Parathyroid adenoma (tissue), 2 donors: ENCODE data around the gene PFDN6.

ENCODE experiments used
- H2AFZ ChIP-seq: fragments of 300-600 bp; sonication (generic); one replicate; pipeline ENCODE4 v1.7.0; 2017; ENCODE audit warnings: antibody characterized with exemption, mild to moderate bottlenecking
- H3K27ac ChIP-seq: fragments of 300-600 bp; sonication (generic); one replicate; pipeline ENCODE4 v1.7.0; 2017
- H3K27me3 ChIP-seq: fragments of 300-600 bp; sonication (generic); one replicate; pipeline ENCODE4 v1.7.0; 2017; ENCODE audit warnings: low read length; ENCODE audit not compliant: control insufficient read depth, insufficient read depth
- H3K36me3 ChIP-seq: fragments of 300-600 bp; sonication (generic); one replicate; pipeline ENCODE4 v1.7.0; 2017; ENCODE audit warnings: low read length; ENCODE audit not compliant: control insufficient read depth, insufficient read depth
- H3K4me1 ChIP-seq: fragments of 300-600 bp; sonication (generic); one replicate; pipeline ENCODE4 v1.7.0; 2017; ENCODE audit warnings: control low read depth
- H3K4me2 ChIP-seq: fragments of 300-600 bp; sonication (generic); one replicate; pipeline ENCODE4 v1.7.0; 2017; ENCODE audit warnings: low read length
- H3K4me3 ChIP-seq: fragments of 300-600 bp; sonication (generic); one replicate; pipeline ENCODE4 v1.7.0; 2017; ENCODE audit warnings: low read depth, low read length
- H3K79me2 ChIP-seq: fragments of 300-600 bp; sonication (generic); one replicate; pipeline ENCODE4 v1.7.0; 2017; ENCODE audit warnings: control low read depth
- H3K9ac ChIP-seq: fragments of 300-600 bp; sonication (generic); one replicate; pipeline ENCODE4 v1.7.0; 2017; ENCODE audit warnings: mild to moderate bottlenecking
- H3K9me3 ChIP-seq: fragments of 300-600 bp; sonication (generic); one replicate; pipeline ENCODE4 v1.7.0; 2017; ENCODE audit warnings: low read length; ENCODE audit not compliant: control insufficient read depth
- CTCF ChIP-seq: fragments of 300-600 bp; sonication (generic); IDR thresholded peaks from one replicate; pipeline ENCODE4 v1.7.0; 2017; ENCODE audit warnings: antibody characterized with exemption, mild to moderate bottlenecking
- donor health status: primary hyperparathyroidism.

PFDN6 gene

GRCh38 chr6:33288921-33289783, at the start of gene PFDN6, which contains the start of gene WDR46:
Gene PFDN6 (plus strand): TSS chr6:33289601. CDS start chr6:33289857, 256 bp downstream.
Gene WDR46 (minus strand): TSS chr6:33289239. CDS start chr6:33289170, 69 bp downstream.
- TF ChIP-seq CTCF: no peak
- H3K79me2 ChIP-seq: peaks cover 18% of the 10 kb centered on the region
- no peaks in the 10 kb centered on the region for H3K27me3 ChIP-seq
- H3K9me3 ChIP-seq: no peaks in the 10 kb centered on the region
- H3K27ac ChIP-seq: peak within 1 kb of the TSS; percentile 65
- H2AFZ ChIP-seq: peak within 1 kb of the TSS; percentile 59
- no peaks in the 10 kb centered on the region for H3K36me3 ChIP-seq
- peak within 1 kb of the TSS; percentile 41 for H3K9ac ChIP-seq
- peaks cover 11% of the 10 kb centered on the region for H3K4me1 ChIP-seq
- H3K4me2 ChIP-seq: peak within 1 kb of the TSS; percentile 82
- H3K4me3 ChIP-seq: peak within 1 kb of the TSS; percentile 83

- Histone ChIP-seq H3K36me3 (no peaks in the 10 kb centered on the region), H3K27me3 (no peaks in the 10 kb centered on the region), H3K9ac (no peak overlapping the region), H3K4me3 (no peak overlapping the region), H2AFZ (no peak overlapping the region), H3K79me2 (no peaks in the 10 kb centered on the region), H3K27ac (no peak overlapping the region), H3K9me3 (no peaks in the 10 kb centered on the region), H3K4me1 (no peaks in the 10 kb centered on the region), H3K4me2 (no peak overlapping the region)
- no peak for TF ChIP-seq CTCF
These were observed 47.4 kb upstream of the PFDN6 start for GRCh38 chr6:33241968-33242367.

GRCh38 chr6:33243476-33243875, 45.9 kb upstream of the PFDN6 start:
- no peaks in the 10 kb centered on the region for H3K36me3 ChIP-seq
- H3K27ac ChIP-seq: no peak overlapping the region
- H3K79me2 ChIP-seq: no peaks in the 10 kb centered on the region
- H3K9ac ChIP-seq: no peak overlapping the region
- no peaks in the 10 kb centered on the region for H3K27me3 ChIP-seq
- peaks cover 2% of the 10 kb centered on the region for H3K4me1 ChIP-seq
- no peak overlapping the region for H3K4me3 ChIP-seq
- TF ChIP-seq CTCF: no peak
- no peak overlapping the region for H2AFZ ChIP-seq
- H3K9me3 ChIP-seq: no peaks in the 10 kb centered on the region
- no peak overlapping the region for H3K4me2 ChIP-seq

- H3K27ac ChIP-seq: peak overlapping the region; percentile 94
- H3K9me3 ChIP-seq: no peaks in the 10 kb centered on the region
- peak; percentile 97 for TF ChIP-seq CTCF
- peaks cover 10% of the 10 kb centered on the region for H3K4me1 ChIP-seq
- H3K36me3 ChIP-seq: no peaks in the 10 kb centered on the region
- no peaks in the 10 kb centered on the region for H3K79me2 ChIP-seq
- peak overlapping the region; percentile 89 for H2AFZ ChIP-seq
- H3K4me2 ChIP-seq: peak overlapping the region; percentile 93
- H3K27me3 ChIP-seq: no peaks in the 10 kb centered on the region
- H3K9ac ChIP-seq: no peak overlapping the region
- H3K4me3 ChIP-seq: peak overlapping the region; percentile 71
These were observed 41.3 kb upstream of the PFDN6 start for GRCh38 chr6:33247977-33248642.
